B cell (primary cell): ENCODE measurements around the gene MYT1. TPM values are rescaled to one million over a fixed set of nuclear protein-coding genes. Genes with fewer than 3 reads are reported as not detected.

Source experiments
- ATAC-seq: fragments of 200-7000 bp; cut with Tn5 transposase; one replicate; pipeline ENCODE4 v1.10.0; 2021; ENCODE audit warnings: low read depth, mild to moderate bottlenecking, moderate number of reproducible peaks, moderate library complexity
- CTCF ChIA-PET: fragments of 350-600 bp; sonication (Branson Sonifier 250); formaldehyde crosslinking; loops from one replicate; lab custom pipeline; 2021; ENCODE audit warnings: antibody characterized with exemption, inconsistent platforms; lab: Charles Lee
- POLR2A ChIA-PET: fragments of 350-600 bp; sonication (Branson Sonifier 250); formaldehyde crosslinking; loops from one replicate; lab custom pipeline; 2021; ENCODE audit warnings: antibody characterized with exemption; lab: Charles Lee
- DNase-seq: peaks from one replicate; pipeline ENCODE4 v3.0.0; 2013
- H2AFZ ChIP-seq: 2 replicates; pipeline ENCODE4 v1.6.1; 2012; ENCODE audit warnings: mild to moderate bottlenecking, low read depth, low read length; ENCODE audit not compliant: insufficient read depth, poor library complexity, severe bottlenecking
- H3K27ac ChIP-seq, 2 donors: 1 replicate in 1 of 2; 2 replicates in 1 of 2; pipeline ENCODE4 v1.5.1; 2012 to 2013; ENCODE audit warnings: low read length in 2 of 2, mild to moderate bottlenecking in 2 of 2, moderate library complexity in 1 of 2
- H3K27me3 ChIP-seq, 4 experiments: fragments of 200-600 bp in 1 of 4; sonication (generic) in 1 of 4; replicated peaks in 1 of 4; 1 replicate in 2 of 4; 2 replicates in 2 of 4; pipeline versions ENCODE4 v1.6.1 to v1.7.0; 2013 to 2016; ENCODE audit warnings: low read length in 3 of 4, mild to moderate bottlenecking in 2 of 4, mixed read lengths in 1 of 4, moderate library complexity in 1 of 4; ENCODE audit not compliant: insufficient read depth in 4 of 4, control insufficient read depth in 3 of 4; ENCODE audit errors: control extremely low read depth in 1 of 4
- H3K36me3 ChIP-seq, 2 experiments: replicated peaks in 1 of 2; 1 replicate in 1 of 2; 2 replicates in 1 of 2; pipeline versions ENCODE4 v1.6.1 to v1.7.1; 2013; ENCODE audit warnings: low read length in 1 of 2; ENCODE audit not compliant: insufficient read depth in 2 of 2, control insufficient read depth in 1 of 2; ENCODE audit errors: control extremely low read depth in 1 of 2, extremely low read depth in 1 of 2
- H3K4me1 ChIP-seq, 2 donors: fragments of 200-600 bp in 1 of 2; sonication (generic) in 1 of 2; 1 replicate in 1 of 2; 2 replicates in 1 of 2; pipeline versions ENCODE4 v1.5.1 to v1.6.1; 2013 to 2017; ENCODE audit warnings: low read length in 2 of 2; ENCODE audit not compliant: control insufficient read depth in 2 of 2, insufficient read depth in 2 of 2
- H3K4me2 ChIP-seq: replicated peaks from 2 replicates; pipeline ENCODE3; 2012; ENCODE audit warnings: mild to moderate bottlenecking, low read depth, low read length; ENCODE audit not compliant: poor library complexity, severe bottlenecking
- H3K4me3 ChIP-seq, 5 experiments: fragments of 200-600 bp in 1 of 5; sonication (generic) in 1 of 5; 1 replicate in 3 of 5; 2 replicates in 2 of 5; pipeline versions ENCODE4 v1.5.1 to v1.7.0; 2011 to 2016; ENCODE audit warnings: low read length in 4 of 5, mild to moderate bottlenecking in 4 of 5, low read depth in 2 of 5, control low read depth in 1 of 5, moderate library complexity in 1 of 5; ENCODE audit not compliant: insufficient read depth in 1 of 5; ENCODE audit errors: control extremely low read depth in 1 of 5, extremely low read depth in 1 of 5
- H3K79me2 ChIP-seq: fragments of 200-600 bp; sonication (generic); one replicate; pipeline ENCODE4 v1.6.0; 2016; ENCODE audit warnings: low read length; ENCODE audit not compliant: control insufficient read depth, insufficient read depth
- H3K9ac ChIP-seq: fragments of 200-600 bp; sonication (generic); 2 replicates; pipeline ENCODE4 v1.6.1; 2017; ENCODE audit warnings: mild to moderate bottlenecking, low read length, moderate library complexity
- H3K9me3 ChIP-seq, 3 donors: one replicate each; pipeline versions ENCODE4 v1.6.1 to v1.7.1; 2013; ENCODE audit warnings: low read length in 2 of 3; ENCODE audit not compliant: control insufficient read depth in 2 of 3, insufficient read depth in 1 of 3; ENCODE audit errors: control extremely low read depth in 1 of 3
- H4K20me1 ChIP-seq: 2 replicates; pipeline ENCODE4 v1.6.0; 2012; ENCODE audit warnings: mild to moderate bottlenecking, low read length; ENCODE audit not compliant: insufficient read depth, control insufficient read depth, poor library complexity, severe bottlenecking
- H3K27ac Mint-ChIP-seq: one replicate; pipeline ENCODE4 v1.8.0; 2021; ENCODE audit warnings: mixed read lengths
- H3K27me3 Mint-ChIP-seq: one replicate; pipeline ENCODE4 v1.8.0; 2021; ENCODE audit warnings: mixed read lengths
- H3K4me1 Mint-ChIP-seq: one replicate; pipeline ENCODE4 v1.8.0; 2021; ENCODE audit warnings: mixed read lengths
- H3K4me3 Mint-ChIP-seq: one replicate; pipeline ENCODE4 v1.8.0; 2021; ENCODE audit warnings: mixed read lengths
- H3K9me3 Mint-ChIP-seq: one replicate; pipeline ENCODE4 v1.8.0; 2022; ENCODE audit warnings: mixed read lengths; ENCODE audit not compliant: insufficient read depth
- EZH2 ChIP-seq: IDR thresholded peaks from 2 replicates; pipeline ENCODE4 v1.6.1; 2012; ENCODE audit warnings: borderline replicate concordance, low read depth, mild to moderate bottlenecking, moderate library complexity, low read length; ENCODE audit not compliant: insufficient read depth, poor library complexity, severe bottlenecking
- WGBS: methylation state at CpG from one replicate; pipeline ENCODE4 v1.1.5; 2013; ENCODE audit warnings: missing lambda C conversion rate; ENCODE audit not compliant: insufficient coverage; 5-methylcytosine and 5-hydroxymethylcytosine counted together
- intact Hi-C: fragments of 100-400 bp; cut with micrococcal nuclease; formaldehyde crosslinking; loops from one replicate; pipeline ENCODE4 v1.10.0; 2022
- polyA plus RNA-seq: library from polyadenylated mRNA; depleted of rRNA; stranded (reverse); fragments of >200 nt; gene quantifications from 2 replicates; pipeline ENCODE4 v1.2.3, GENCODE V29; 2012
- total RNA-seq, 2 donors: library from RNA; stranded (reverse); fragments of 120-200 nt in 1 of 2; gene quantifications; 1 replicate in 1 of 2; 2 replicates in 1 of 2; pipeline versions ENCODE4 v1.2.3 to v1.2.4, GENCODE V29; 2013 to 2022
- TF ChIP-seq, protein P1 (sequence below): fragments of 200-600 bp; IDR thresholded peaks from one replicate; pipeline ENCODE4 v1.8.0; 2022; ENCODE audit warnings: antibody characterized with exemption, mild to moderate bottlenecking

MYT1 gene
- total and polyA plus RNA-seq, 2 donors (not counting 1 experiment from before 2014, with no cell fraction given), result 0.49 to 42.2 TPM

DNA sequence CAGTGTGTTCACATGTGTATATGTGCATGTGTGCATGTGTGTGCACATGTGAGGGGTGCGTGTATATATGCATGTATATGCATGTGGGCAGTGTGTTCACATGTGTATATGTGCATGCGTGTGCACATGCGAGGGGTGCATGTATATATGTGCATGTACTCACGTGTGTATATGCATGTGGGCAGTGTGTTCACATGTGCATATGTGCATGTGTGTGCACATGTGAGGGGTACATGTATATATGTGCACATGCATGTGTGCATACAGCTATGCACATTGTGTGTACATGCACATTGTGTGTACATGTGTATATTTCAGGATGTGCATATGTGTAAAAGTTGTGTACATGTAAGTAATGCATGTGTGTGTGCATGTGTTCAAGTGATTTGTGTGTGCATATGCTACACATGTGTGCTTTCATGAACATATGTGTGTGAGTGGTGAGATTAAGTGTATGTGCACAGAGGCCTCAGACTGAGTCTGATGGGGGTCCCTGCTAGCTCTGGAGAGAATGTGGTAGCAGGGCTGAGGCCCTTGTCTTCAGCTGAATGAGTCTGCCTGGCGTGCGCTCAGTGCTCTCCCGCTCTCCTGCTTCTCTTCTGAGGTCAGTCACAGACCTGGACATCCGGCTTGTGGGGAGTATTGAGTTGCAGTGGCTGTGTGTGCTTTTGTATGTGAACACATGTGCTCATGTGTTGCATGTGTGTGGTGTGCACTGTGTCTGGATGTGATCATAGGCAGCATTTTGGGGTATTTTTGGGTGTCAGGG, 19.9 kb upstream of the MYT1 start:
- Histone ChIP-seq H3K27me3 (peaks cover 0 to 16% (median 0%) of the 10 kb centered on the region in 4 experiments), H4K20me1 (no peaks in the 10 kb centered on the region), H3K4me3 (no peak overlapping the region), H3K36me3 (no peaks in the 10 kb centered on the region), H3K4me2 (no peak overlapping the region), H2AFZ (no peak overlapping the region), H3K4me1 (no peaks in the 10 kb centered on the region), H3K9ac (no peak overlapping the region), H3K79me2 (no peaks in the 10 kb centered on the region), H3K9me3 (peaks cover 0 to 25% (median 9%) of the 10 kb centered on the region in 3 donors), H3K27ac (no peak overlapping the region)
- TF ChIP-seq EZH2, result no peak
- TF ChIP-seq, protein P1, sequence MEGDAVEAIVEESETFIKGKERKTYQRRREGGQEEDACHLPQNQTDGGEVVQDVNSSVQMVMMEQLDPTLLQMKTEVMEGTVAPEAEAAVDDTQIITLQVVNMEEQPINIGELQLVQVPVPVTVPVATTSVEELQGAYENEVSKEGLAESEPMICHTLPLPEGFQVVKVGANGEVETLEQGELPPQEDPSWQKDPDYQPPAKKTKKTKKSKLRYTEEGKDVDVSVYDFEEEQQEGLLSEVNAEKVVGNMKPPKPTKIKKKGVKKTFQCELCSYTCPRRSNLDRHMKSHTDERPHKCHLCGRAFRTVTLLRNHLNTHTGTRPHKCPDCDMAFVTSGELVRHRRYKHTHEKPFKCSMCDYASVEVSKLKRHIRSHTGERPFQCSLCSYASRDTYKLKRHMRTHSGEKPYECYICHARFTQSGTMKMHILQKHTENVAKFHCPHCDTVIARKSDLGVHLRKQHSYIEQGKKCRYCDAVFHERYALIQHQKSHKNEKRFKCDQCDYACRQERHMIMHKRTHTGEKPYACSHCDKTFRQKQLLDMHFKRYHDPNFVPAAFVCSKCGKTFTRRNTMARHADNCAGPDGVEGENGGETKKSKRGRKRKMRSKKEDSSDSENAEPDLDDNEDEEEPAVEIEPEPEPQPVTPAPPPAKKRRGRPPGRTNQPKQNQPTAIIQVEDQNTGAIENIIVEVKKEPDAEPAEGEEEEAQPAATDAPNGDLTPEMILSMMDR, result no peak
- H3K27ac Mint-ChIP-seq, result no peak overlapping the region
- intact Hi-C loops, result no loop called here
- no peak for ATAC-seq
- no peak overlapping the region for H3K4me3 Mint-ChIP-seq
- WGBS, result 96% methylated on average over 8 of the region's 8 CpGs
- no peak for DNase-seq
- H3K27me3 Mint-ChIP-seq, result peaks cover 10% of the 10 kb centered on the region
- POLR2A ChIA-PET, result no interaction called here
- H3K4me1 Mint-ChIP-seq, result no peaks in the 10 kb centered on the region
- CTCF ChIA-PET, result no interaction called here
- H3K9me3 Mint-ChIP-seq, result peaks cover 5% of the 10 kb centered on the region
